H54 (cell line): ENCODE measurements around the gene TBC1D8.
"Not testable (repeated sequence)": the region's sequence is repeated elsewhere in the genome, so short reads cannot be mapped to it uniquely, and the experiment has no call there.

Experiments
- DNase-seq: peaks from one replicate; pipeline ENCODE4 v3.0.0; 2011; ENCODE audit warnings: low spot score, mixed read lengths; ENCODE audit not compliant: insufficient read length
- FAIRE-seq: peaks from 3 replicates; lab custom pipeline; 2011; peaks lifted over from hg19 to GRCh38; lab: Jason Lieb, UNC
- POLR2A ChIP-seq: IDR thresholded peaks from 2 replicates; pipeline ENCODE4 v1.6.1; 2011; ENCODE audit warnings: low read depth, mild to moderate bottlenecking, low read length

Gene TBC1D8

GRCh38 chr2:101179982-101180381, 28.8 kb upstream of the TBC1D8 start:
- DNase-seq, result no peak

GRCh38 chr2:101176803-101177202, 25.6 kb upstream of the TBC1D8 start:
- FAIRE-seq (no peak), DNase-seq (no peak)
- no peak for TF ChIP-seq POLR2A

More at GRCh38 chr2:101179982-101180381, 28.8 kb upstream of the TBC1D8 start:
- FAIRE-seq, result no peak
- TF ChIP-seq POLR2A, result no peak

- FAIRE-seq (no peak), DNase-seq (no peak)
- TF ChIP-seq POLR2A, result no peak
Observed at GRCh38 chr2:101175991-101176390, 24.8 kb upstream of the TBC1D8 start.

GRCh38 chr2:101173707-101174295, 22.6 kb upstream of the TBC1D8 start:
- no peak for FAIRE-seq
- no peak for TF ChIP-seq POLR2A
- DNase-seq, result no peak

GRCh38 chr2:101169822-101170221, 18.6 kb upstream of the TBC1D8 start:
- FAIRE-seq, DNase-seq: not testable (repeated sequence)

- FAIRE-seq (no peak), DNase-seq (no peak)
- no peak for TF ChIP-seq POLR2A
Observed at GRCh38 chr2:101168706-101169105, 17.5 kb upstream of the TBC1D8 start.

- not testable (repeated sequence) for DNase-seq, FAIRE-seq
Observed at GRCh38 chr2:101167532-101167931, 16.4 kb upstream of the TBC1D8 start.

GRCh38 chr2:101164021-101164420, 12.8 kb upstream of the TBC1D8 start:
- FAIRE-seq (no peak), DNase-seq (no peak)
- no peak for TF ChIP-seq POLR2A

- DNase-seq (no peak), FAIRE-seq (no peak)
- no peak for TF ChIP-seq POLR2A
Observed at GRCh38 chr2:101162561-101163330, 11.6 kb upstream of the TBC1D8 start.

GRCh38 chr2:101161658-101162057, 10.5 kb upstream of the TBC1D8 start:
- DNase-seq (no peak), FAIRE-seq (no peak)
- no peak for TF ChIP-seq POLR2A

- FAIRE-seq (peak; percentile 60), DNase-seq (peak; percentile 67)
- no peak for TF ChIP-seq POLR2A
Observed at GRCh38 chr2:101160454-101160853, 9.3 kb upstream of the TBC1D8 start.

- no peak for DNase-seq
- TF ChIP-seq POLR2A, result no peak
- no peak for FAIRE-seq
Observed at GRCh38 chr2:101159526-101159925, 8.3 kb upstream of the TBC1D8 start.

GRCh38 chr2:101157272-101157671, 6.1 kb upstream of the TBC1D8 start:
- DNase-seq (no peak), FAIRE-seq (no peak)
- no peak for TF ChIP-seq POLR2A

- TF ChIP-seq POLR2A, result no peak
- FAIRE-seq (no peak), DNase-seq (no peak)
Observed at GRCh38 chr2:101153787-101154186, 2.6 kb upstream of the TBC1D8 start.
